GM23338 (cell line): ENCODE data around the gene DRD2. TPM values are rescaled to one million over a fixed set of nuclear protein-coding genes. Genes with fewer than 3 reads are reported as not detected.

Experiments used
- ATAC-seq: fragments of 200-7000 bp; cut with Tn5 transposase; 3 replicates; pipeline ENCODE4 v1.9.1; 2020
- DNase-seq: peaks from one replicate; pipeline ENCODE4 v3.0.0-alpha.2; 2015; ENCODE audit warnings: low spot score
- H2AFZ ChIP-seq: fragments of 200-600 bp; sonication (generic); 2 replicates; pipeline ENCODE4 v1.8.0; 2016; ENCODE audit warnings: antibody characterized with exemption, mild to moderate bottlenecking, moderate library complexity
- H3F3A ChIP-seq: fragments of 200-600 bp; sonication (generic); replicated peaks from 2 replicates; pipeline ENCODE4 v1.8.0; 2017; ENCODE audit warnings: antibody characterized with exemption, mixed run types, low read depth
- H3K27ac ChIP-seq: fragments of 200-600 bp; sonication (generic); 2 replicates; pipeline ENCODE4 v1.6.1; 2016; ENCODE audit warnings: low read depth
- H3K27me3 ChIP-seq: fragments of 200-600 bp; sonication (generic); 2 replicates; pipeline ENCODE4 v1.8.0; 2016; ENCODE audit warnings: mild to moderate bottlenecking, mixed run types, moderate library complexity; ENCODE audit not compliant: insufficient read depth
- H3K36me3 ChIP-seq: fragments of 200-600 bp; sonication (generic); 2 replicates; pipeline ENCODE4 v1.8.0; 2016; ENCODE audit warnings: mild to moderate bottlenecking; ENCODE audit not compliant: insufficient read depth
- H3K4me1 ChIP-seq: fragments of 200-600 bp; sonication (generic); 2 replicates; pipeline ENCODE4 v1.8.0; 2016; ENCODE audit warnings: mild to moderate bottlenecking, moderate library complexity; ENCODE audit not compliant: insufficient read depth
- H3K4me2 ChIP-seq: fragments of 200-600 bp; sonication (generic); 2 replicates; pipeline ENCODE4 v1.7.1; 2017; ENCODE audit warnings: mixed run types
- H3K4me3 ChIP-seq: fragments of 200-600 bp; sonication (generic); 2 replicates; pipeline ENCODE4 v1.6.1; 2016; ENCODE audit warnings: mixed run types
- H3K79me2 ChIP-seq: fragments of 200-600 bp; sonication (generic); replicated peaks from 2 replicates; pipeline ENCODE4 v1.8.0; 2017; ENCODE audit warnings: mild to moderate bottlenecking; ENCODE audit not compliant: insufficient read depth
- H3K9me2 ChIP-seq: fragments of 200-600 bp; sonication (generic); 2 replicates; pipeline ENCODE4 v1.8.0; 2017; ENCODE audit not compliant: insufficient read depth
- H4K20me1 ChIP-seq: fragments of 200-600 bp; sonication (generic); replicated peaks from 2 replicates; pipeline ENCODE4 v1.8.0; 2017; ENCODE audit warnings: mild to moderate bottlenecking; ENCODE audit not compliant: insufficient read depth
- H3K27ac Mint-ChIP-seq: 2 replicates; pipeline ENCODE4 v1.8.0; 2020; ENCODE audit warnings: inconsistent platforms, mild to moderate bottlenecking, moderate library complexity, mixed read lengths
- H3K27me3 Mint-ChIP-seq: 3 replicates; pipeline ENCODE4 v1.8.0; 2022; ENCODE audit warnings: low read depth, mild to moderate bottlenecking, moderate library complexity, mixed read lengths, inconsistent platforms; ENCODE audit not compliant: insufficient read depth, poor library complexity
- H3K36me3 Mint-ChIP-seq: 3 replicates; pipeline ENCODE4 v1.8.0; 2021; ENCODE audit warnings: low read depth, mild to moderate bottlenecking, inconsistent platforms, moderate library complexity, mixed read lengths
- H3K4me1 Mint-ChIP-seq: 3 replicates; pipeline ENCODE4 v1.8.0; 2020; ENCODE audit warnings: mild to moderate bottlenecking, inconsistent platforms, mixed read lengths
- H3K4me3 Mint-ChIP-seq: 3 replicates; pipeline ENCODE4 v1.8.0; 2021; ENCODE audit warnings: moderate library complexity, mild to moderate bottlenecking, inconsistent platforms, mixed read lengths
- H3K9me3 Mint-ChIP-seq: 3 replicates; pipeline ENCODE4 v1.8.0; 2020; ENCODE audit warnings: moderate library complexity, mild to moderate bottlenecking, inconsistent platforms, mixed read lengths
- CREB1 ChIP-seq: fragments of 250-450 bp; sonication (Bioruptor Pico); IDR thresholded peaks from 2 replicates; pipeline ENCODE4 v1.5.0; 2020; ENCODE audit warnings: low read depth, mild to moderate bottlenecking, moderate library complexity
- EZH2 ChIP-seq: fragments of 200-600 bp; sonication (generic); IDR thresholded peaks from one replicate; pipeline ENCODE4 v1.8.0; 2017; ENCODE audit warnings: antibody characterized with exemption, mild to moderate bottlenecking, low read depth; ENCODE audit not compliant: unreplicated experiment
- JUNB ChIP-seq: IDR thresholded peaks from one replicate; pipeline ENCODE4 v1.6.1; 2016; ENCODE audit warnings: antibody characterized with exemption; ENCODE audit not compliant: unreplicated experiment
- NANOG ChIP-seq: IDR thresholded peaks from 2 replicates; pipeline ENCODE4 v1.6.1; 2016; ENCODE audit warnings: antibody characterized with exemption, borderline replicate concordance
- POLR2AphosphoS5 ChIP-seq: IDR thresholded peaks from 2 replicates; pipeline ENCODE4 v1.6.1; 2016; ENCODE audit warnings: antibody characterized with exemption, low read depth
- ZNF114 ChIP-seq: fragments of 250-450 bp; sonication (Bioruptor Pico); IDR thresholded peaks from 2 replicates; pipeline ENCODE4 v1.5.0; 2020; ENCODE audit warnings: mild to moderate bottlenecking, moderate library complexity
- ZNF331 ChIP-seq: fragments of 250-450 bp; sonication (Bioruptor Pico); IDR thresholded peaks from 2 replicates; pipeline ENCODE4 v1.5.0; 2020; ENCODE audit warnings: low read depth, mild to moderate bottlenecking, moderate library complexity
- polyA plus RNA-seq: library from polyadenylated mRNA; unstranded; fragments of >200 nt; fragmentation: Nextera tagmentation; extraction: Ambion mirVana; gene quantifications from 2 replicates; pipeline ENCODE4 v1.2.1, GENCODE V29; 2016
- total RNA-seq: library from RNA; depleted of rRNA; stranded (reverse); fragments of >200 nt; shearing (Covaris generic); gene quantifications from 2 replicates; pipeline ENCODE4 v1.2.3, GENCODE V29; 2014
- TF ChIP-seq, protein P1 (sequence below): fragments of 250-450 bp; sonication (Bioruptor Pico); IDR thresholded peaks from 2 replicates; pipeline ENCODE4 v1.5.0; 2020; ENCODE audit warnings: mild to moderate bottlenecking, moderate library complexity
- TF ChIP-seq, protein P2 (sequence below), 2 experiments: fragments of 200-600 bp in 1 of 2; sonication (generic) in 1 of 2; conservative IDR thresholded peaks; 2 replicates each; pipeline versions ENCODE4 v1.5.1 to v1.6.1; 2016 to 2017; ENCODE audit warnings: antibody characterized with exemption in 2 of 2, low read depth in 2 of 2, mild to moderate bottlenecking in 2 of 2, moderate library complexity in 1 of 2
- TF ChIP-seq, protein P3 (sequence below): IDR thresholded peaks from one replicate; pipeline ENCODE4 v1.6.1; 2018; ENCODE audit warnings: antibody characterized with exemption; ENCODE audit not compliant: unreplicated experiment

The DRD2 gene
- total and polyA plus RNA-seq, 2 experiments from 2014 or later = 0.21 to 0.66 TPM

DNA sequence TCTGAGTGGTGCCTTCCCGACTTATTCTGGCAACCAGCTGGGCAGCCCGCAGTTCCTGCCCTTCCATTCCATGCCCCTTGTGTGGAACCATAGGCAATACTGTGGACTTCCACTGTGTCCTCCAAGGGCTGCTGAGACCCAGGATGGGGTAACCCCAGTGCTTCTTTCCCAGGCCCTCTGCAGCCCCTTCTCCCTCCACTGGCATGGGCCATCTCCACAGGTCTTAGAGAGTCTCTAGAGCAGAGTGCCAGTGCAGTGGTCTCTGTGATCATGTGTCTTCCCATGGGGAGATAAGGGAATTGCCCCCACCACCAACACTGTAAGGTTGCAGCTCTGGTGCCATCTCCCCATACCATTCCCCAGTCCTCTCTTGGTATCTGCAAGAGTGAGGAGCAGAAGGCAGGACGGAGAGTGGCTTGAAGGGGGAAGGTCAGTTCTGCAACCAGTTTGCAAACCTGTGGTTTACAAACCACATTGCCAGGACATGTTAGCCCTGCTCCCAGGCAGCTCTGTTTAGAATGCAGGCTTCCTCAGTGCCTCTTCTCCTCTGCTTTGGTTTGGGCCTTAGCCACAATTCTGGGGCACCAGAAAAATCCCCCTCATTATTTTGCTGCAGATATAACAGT is 20.9 kb upstream of the DRD2 start:
- Mint-ChIP-seq H3K36me3 (no peaks in the 10 kb centered on the region), H3K4me3 (no peak overlapping the region), H3K4me1 (no peaks in the 10 kb centered on the region; the same call in 2 of the 3 replicates), H3K27me3 (no peaks in the 10 kb centered on the region), H3K27ac (no peak overlapping the region), H3K9me3 (no peaks in the 10 kb centered on the region)
- Histone ChIP-seq H4K20me1 (no peaks in the 10 kb centered on the region), H3K27me3 (no peaks in the 10 kb centered on the region), H3K36me3 (no peaks in the 10 kb centered on the region), H3K27ac (no peak overlapping the region), H3K4me1 (no peaks in the 10 kb centered on the region), H2AFZ (no peak overlapping the region), H3K4me2 (no peak overlapping the region), H3K4me3 (no peak overlapping the region), H3K9me2 (peaks cover 3% of the 10 kb centered on the region; the same call in 1 of the 2 replicates), H3F3A (no peaks in the 10 kb centered on the region), H3K79me2 (no peaks in the 10 kb centered on the region)
- DNase-seq (no peak), ATAC-seq (no peak)
- TF ChIP-seq, protein P1, sequence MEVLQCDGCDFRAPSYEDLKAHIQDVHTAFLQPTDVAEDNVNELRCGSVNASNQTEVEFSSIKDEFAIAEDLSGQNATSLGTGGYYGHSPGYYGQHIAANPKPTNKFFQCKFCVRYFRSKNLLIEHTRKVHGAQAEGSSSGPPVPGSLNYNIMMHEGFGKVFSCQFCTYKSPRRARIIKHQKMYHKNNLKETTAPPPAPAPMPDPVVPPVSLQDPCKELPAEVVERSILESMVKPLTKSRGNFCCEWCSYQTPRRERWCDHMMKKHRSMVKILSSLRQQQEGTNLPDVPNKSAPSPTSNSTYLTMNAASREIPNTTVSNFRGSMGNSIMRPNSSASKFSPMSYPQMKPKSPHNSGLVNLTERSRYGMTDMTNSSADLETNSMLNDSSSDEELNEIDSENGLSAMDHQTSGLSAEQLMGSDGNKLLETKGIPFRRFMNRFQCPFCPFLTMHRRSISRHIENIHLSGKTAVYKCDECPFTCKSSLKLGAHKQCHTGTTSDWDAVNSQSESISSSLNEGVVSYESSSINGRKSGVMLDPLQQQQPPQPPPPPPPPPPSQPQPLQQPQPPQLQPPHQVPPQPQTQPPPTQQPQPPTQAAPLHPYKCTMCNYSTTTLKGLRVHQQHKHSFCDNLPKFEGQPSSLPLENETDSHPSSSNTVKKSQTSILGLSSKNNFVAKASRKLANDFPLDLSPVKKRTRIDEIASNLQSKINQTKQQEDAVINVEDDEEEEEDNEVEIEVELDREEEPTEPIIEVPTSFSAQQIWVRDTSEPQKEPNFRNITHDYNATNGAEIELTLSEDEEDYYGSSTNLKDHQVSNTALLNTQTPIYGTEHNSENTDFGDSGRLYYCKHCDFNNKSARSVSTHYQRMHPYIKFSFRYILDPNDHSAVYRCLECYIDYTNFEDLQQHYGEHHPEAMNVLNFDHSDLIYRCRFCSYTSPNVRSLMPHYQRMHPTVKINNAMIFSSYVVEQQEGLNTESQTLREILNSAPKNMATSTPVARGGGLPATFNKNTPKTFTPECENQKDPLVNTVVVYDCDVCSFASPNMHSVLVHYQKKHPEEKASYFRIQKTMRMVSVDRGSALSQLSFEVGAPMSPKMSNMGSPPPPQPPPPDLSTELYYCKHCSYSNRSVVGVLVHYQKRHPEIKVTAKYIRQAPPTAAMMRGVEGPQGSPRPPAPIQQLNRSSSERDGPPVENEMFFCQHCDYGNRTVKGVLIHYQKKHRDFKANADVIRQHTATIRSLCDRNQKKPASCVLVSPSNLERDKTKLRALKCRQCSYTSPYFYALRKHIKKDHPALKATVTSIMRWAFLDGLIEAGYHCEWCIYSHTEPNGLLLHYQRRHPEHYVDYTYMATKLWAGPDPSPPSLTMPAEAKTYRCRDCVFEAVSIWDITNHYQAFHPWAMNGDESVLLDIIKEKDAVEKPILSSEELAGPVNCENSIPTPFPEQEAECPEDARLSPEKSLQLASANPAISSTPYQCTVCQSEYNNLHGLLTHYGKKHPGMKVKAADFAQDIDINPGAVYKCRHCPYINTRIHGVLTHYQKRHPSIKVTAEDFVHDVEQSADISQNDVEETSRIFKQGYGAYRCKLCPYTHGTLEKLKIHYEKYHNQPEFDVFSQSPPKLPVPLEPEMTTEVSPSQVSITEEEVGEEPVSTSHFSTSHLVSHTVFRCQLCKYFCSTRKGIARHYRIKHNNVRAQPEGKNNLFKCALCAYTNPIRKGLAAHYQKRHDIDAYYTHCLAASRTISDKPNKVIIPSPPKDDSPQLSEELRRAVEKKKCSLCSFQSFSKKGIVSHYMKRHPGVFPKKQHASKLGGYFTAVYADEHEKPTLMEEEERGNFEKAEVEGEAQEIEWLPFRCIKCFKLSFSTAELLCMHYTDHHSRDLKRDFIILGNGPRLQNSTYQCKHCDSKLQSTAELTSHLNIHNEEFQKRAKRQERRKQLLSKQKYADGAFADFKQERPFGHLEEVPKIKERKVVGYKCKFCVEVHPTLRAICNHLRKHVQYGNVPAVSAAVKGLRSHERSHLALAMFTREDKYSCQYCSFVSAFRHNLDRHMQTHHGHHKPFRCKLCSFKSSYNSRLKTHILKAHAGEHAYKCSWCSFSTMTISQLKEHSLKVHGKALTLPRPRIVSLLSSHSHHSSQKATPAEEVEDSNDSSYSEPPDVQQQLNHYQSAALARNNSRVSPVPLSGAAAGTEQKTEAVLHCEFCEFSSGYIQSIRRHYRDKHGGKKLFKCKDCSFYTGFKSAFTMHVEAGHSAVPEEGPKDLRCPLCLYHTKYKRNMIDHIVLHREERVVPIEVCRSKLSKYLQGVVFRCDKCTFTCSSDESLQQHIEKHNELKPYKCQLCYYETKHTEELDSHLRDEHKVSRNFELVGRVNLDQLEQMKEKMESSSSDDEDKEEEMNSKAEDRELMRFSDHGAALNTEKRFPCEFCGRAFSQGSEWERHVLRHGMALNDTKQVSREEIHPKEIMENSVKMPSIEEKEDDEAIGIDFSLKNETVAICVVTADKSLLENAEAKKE = no peak
- no peak for TF ChIP-seq ZNF114 (CRISPR knock-in tag)
- no peak for TF ChIP-seq JUNB
- TF ChIP-seq, protein P2, sequence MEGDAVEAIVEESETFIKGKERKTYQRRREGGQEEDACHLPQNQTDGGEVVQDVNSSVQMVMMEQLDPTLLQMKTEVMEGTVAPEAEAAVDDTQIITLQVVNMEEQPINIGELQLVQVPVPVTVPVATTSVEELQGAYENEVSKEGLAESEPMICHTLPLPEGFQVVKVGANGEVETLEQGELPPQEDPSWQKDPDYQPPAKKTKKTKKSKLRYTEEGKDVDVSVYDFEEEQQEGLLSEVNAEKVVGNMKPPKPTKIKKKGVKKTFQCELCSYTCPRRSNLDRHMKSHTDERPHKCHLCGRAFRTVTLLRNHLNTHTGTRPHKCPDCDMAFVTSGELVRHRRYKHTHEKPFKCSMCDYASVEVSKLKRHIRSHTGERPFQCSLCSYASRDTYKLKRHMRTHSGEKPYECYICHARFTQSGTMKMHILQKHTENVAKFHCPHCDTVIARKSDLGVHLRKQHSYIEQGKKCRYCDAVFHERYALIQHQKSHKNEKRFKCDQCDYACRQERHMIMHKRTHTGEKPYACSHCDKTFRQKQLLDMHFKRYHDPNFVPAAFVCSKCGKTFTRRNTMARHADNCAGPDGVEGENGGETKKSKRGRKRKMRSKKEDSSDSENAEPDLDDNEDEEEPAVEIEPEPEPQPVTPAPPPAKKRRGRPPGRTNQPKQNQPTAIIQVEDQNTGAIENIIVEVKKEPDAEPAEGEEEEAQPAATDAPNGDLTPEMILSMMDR (conservative IDR thresholded peaks at IDR 0.05; ENCODE audit: low read depth in 2 of 2) = no peak
- no peak for TF ChIP-seq POLR2AphosphoS5
- no peak for TF ChIP-seq CREB1
- TF ChIP-seq, protein P3, sequence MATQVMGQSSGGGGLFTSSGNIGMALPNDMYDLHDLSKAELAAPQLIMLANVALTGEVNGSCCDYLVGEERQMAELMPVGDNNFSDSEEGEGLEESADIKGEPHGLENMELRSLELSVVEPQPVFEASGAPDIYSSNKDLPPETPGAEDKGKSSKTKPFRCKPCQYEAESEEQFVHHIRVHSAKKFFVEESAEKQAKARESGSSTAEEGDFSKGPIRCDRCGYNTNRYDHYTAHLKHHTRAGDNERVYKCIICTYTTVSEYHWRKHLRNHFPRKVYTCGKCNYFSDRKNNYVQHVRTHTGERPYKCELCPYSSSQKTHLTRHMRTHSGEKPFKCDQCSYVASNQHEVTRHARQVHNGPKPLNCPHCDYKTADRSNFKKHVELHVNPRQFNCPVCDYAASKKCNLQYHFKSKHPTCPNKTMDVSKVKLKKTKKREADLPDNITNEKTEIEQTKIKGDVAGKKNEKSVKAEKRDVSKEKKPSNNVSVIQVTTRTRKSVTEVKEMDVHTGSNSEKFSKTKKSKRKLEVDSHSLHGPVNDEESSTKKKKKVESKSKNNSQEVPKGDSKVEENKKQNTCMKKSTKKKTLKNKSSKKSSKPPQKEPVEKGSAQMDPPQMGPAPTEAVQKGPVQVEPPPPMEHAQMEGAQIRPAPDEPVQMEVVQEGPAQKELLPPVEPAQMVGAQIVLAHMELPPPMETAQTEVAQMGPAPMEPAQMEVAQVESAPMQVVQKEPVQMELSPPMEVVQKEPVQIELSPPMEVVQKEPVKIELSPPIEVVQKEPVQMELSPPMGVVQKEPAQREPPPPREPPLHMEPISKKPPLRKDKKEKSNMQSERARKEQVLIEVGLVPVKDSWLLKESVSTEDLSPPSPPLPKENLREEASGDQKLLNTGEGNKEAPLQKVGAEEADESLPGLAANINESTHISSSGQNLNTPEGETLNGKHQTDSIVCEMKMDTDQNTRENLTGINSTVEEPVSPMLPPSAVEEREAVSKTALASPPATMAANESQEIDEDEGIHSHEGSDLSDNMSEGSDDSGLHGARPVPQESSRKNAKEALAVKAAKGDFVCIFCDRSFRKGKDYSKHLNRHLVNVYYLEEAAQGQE = no peak
- no peak for TF ChIP-seq EZH2
- TF ChIP-seq ZNF331 (CRISPR knock-in tag) = no peak
- no peak for TF ChIP-seq NANOG
